ENCODE results near the gene GNAO1.

The GNAO1 gene

GRCh38 chr16:56356276-56357240 lies 165.3 kb downstream of the GNAO1 start (continued):
- TF ChIP-seq ZNF518A (tag by site-specific recombination; conservative IDR thresholded peaks at IDR 0.05; ENCODE audit: low read depth) (no peak), ZNF701 (tag by site-specific recombination; IDR thresholded peaks at IDR 0.05) (no peak), ZNF350 (tag by site-specific recombination; IDR thresholded peaks at IDR 0.05) (no peak), SP7 (tag by site-specific recombination; IDR thresholded peaks at IDR 0.05) (peak; percentile 42; the same call in 1 of the 2 replicates), ZNF664 (tag by site-specific recombination; IDR thresholded peaks at IDR 0.05) (no peak), ZNF843 (tag by site-specific recombination; IDR thresholded peaks at IDR 0.05) (no peak)

- Histone ChIP-seq H3K4me3 (ENCODE audit: low read depth, low read length) (no peak overlapping the region), H3K27ac (ENCODE audit: extremely low read depth, low read depth, low read length) (no peak overlapping the region)
- no peak for TF ChIP-seq ZNF501 (tag by site-specific recombination; IDR thresholded peaks at IDR 0.05)
- TF ChIP-seq PRDM10 (tag by site-specific recombination; IDR thresholded peaks at IDR 0.05): peak; percentile 6; the same call in 1 of the 2 replicates
- TF ChIP-seq ZNF335 (tag by site-specific recombination; conservative IDR thresholded peaks at IDR 0.05): peak; percentile 15
These were observed 166.0 kb downstream of the GNAO1 start for GRCh38 chr16:56357241-56357764.

GRCh38 chr16:56357765-56358322 lies 166.6 kb downstream of the GNAO1 start:
- TF ChIP-seq GLIS2 (tag by site-specific recombination; IDR thresholded peaks at IDR 0.05) (peak; percentile 37; the same call in 1 of the 2 replicates), PBX3 (CRISPR knock-in tag; IDR thresholded peaks at IDR 0.05) (no peak), CTCF (tag by site-specific recombination; IDR thresholded peaks at IDR 0.05) (peak; percentile 53)
- H3K4me3 ChIP-seq (ENCODE audit: low read depth, low read length): no peak overlapping the region
- peaks cover 0 to 22% of the 10 kb centered on the region in 2 experiments; a peak in 1 of 3 replicates for H3K36me3 ChIP-seq (ENCODE audit: control insufficient read depth in 2 of 2, insufficient read depth in 1 of 2, low read length in 2 of 2)
- H3K9me3 ChIP-seq (ENCODE audit: control insufficient read depth, insufficient read depth, low read depth, low read length): no peaks in the 10 kb centered on the region
- peaks cover 4% of the 10 kb centered on the region for H3K4me1 ChIP-seq (ENCODE audit: control insufficient read depth, insufficient read depth, low read length)
- no peak overlapping the region for H3K27ac ChIP-seq (ENCODE audit: extremely low read depth, low read depth, low read length)
- CTCF ChIA-PET: interaction anchor here (0.6 to 3.2 kb wide), 5 partner anchors 12 to 344 kb away, joined by 3 to 35 read pairs (median 4); no protein-coding TSS in a partner anchor
- POLR2A ChIA-PET: no interaction called here

More at GRCh38 chr16:56357241-56357764, 166.0 kb downstream of the GNAO1 start:
- H3K4me1 ChIP-seq (ENCODE audit: control insufficient read depth, insufficient read depth, low read length): peaks cover 4% of the 10 kb centered on the region
- ChIA-PET POLR2A (interaction anchor here (1.3 kb wide), 1 partner anchor 26 kb away, joined by 7 read pairs; no protein-coding TSS in a partner anchor), CTCF (interaction anchor here (1.0 to 3.2 kb wide), 4 partner anchors 11 to 345 kb away, joined by 4 to 35 read pairs (median 20); no protein-coding TSS in a partner anchor)
- H3K36me3 ChIP-seq (ENCODE audit: control insufficient read depth in 2 of 2, insufficient read depth in 1 of 2, low read length in 2 of 2): peaks cover 0 to 17% of the 10 kb centered on the region in 2 experiments; a peak in 1 of 3 replicates
- H3K9me3 ChIP-seq (ENCODE audit: control insufficient read depth, insufficient read depth, low read depth, low read length): no peaks in the 10 kb centered on the region

All from HEK293 (cell line).